EH (cell line): Measurements from ENCODE around the gene PTPRN.

Source experiments
- DNase-seq: peaks from one replicate; pipeline ENCODE4 v3.0.0-alpha.2; 2015; ENCODE audit warnings: low read depth

Gene PTPRN

DNA sequence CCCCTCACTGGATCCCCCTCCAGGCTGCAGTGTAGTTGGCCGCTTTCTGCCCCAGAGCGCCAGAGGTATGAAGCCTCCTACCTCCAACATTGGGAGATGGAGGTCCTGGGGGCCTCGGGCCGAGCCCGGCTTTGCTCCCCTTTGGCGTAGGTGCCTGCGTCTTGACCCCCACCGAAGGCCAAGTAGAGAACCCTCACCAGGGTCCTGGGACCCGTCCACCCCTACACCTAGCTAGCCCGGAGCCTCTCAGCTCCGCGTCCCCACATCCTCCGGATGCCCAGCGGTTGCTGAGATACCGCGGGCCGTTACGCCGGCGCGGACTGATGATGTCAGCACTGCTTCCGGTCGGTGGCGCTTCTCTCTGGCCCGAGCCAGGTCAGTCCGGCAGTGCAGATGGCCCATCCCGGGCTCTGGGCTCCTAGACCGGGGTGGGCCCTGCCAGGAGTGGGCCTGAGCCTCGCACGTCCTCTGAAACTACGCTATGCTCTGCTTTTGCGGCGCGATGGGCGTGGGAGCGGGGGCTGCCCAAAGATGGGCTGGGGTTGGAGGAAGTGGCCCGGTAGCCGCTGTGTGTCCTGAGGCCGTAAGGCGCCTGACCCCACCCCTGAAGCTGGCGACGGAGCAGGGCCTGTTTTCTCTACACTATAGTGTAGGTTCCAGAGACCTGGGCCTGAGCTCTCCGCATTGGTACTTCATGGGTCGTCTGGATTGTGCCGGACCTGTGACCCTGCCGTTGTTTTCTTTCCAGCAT lies 63.9 kb downstream of the PTPRN start, which contains the start of the genes GLB1L and STK16:
TSS of gene GLB1L (minus strand) at position 297 of the 751 bp plus-strand sequence. CDS start 1,871 bp downstream, outside the sequence.
TSS of gene STK16 (plus strand) at position 332 of the 751 bp plus-strand sequence. CDS start 521 bp downstream, outside the sequence.
- DNase-seq: peak; percentile 92

DNA sequence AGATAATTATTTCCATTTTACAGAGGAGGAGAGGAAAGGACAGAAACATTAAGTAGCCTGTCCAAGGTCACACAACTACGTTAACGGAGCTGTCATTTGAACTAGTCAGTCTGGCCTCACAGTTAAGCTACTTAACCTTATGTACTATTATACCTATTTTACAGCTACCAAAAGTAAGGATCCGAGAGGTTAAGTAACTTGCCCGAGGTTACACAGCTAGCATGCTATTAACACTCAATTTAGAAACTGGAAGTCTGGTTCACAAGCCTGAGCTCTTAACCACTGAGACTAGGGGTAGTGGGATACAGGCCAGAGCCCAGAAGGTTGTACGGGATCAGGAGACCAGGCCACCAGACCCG lies 64.4 kb downstream of the PTPRN start:
- no peak for DNase-seq

DNA sequence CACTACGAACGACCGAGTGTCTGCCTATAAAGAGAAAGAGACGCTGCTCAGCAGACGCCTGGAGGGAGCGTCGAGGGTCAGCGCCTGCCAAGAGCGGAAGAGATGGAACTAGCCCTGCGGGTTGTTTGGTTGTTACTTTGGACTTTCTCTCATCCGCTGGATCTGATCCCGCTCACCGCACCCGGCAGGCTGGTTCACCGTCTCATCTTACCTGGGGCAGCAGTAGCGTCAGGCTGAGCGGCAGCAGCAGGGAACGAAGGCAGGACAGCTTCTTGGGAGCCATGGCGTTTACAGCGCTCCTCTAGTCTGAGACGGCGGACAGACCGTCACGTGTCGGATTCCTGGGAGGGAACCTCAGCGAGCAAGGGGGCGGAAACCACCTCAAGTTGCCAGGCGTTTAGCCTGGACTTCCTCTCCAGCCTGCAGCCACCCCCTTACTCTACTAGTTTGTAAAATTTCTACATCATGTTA lies 65.9 kb downstream of the PTPRN start:
- no peak for DNase-seq
